K562 (cell line): ENCODE data around the gene CCR6. TPM values are rescaled to one million over a fixed set of nuclear protein-coding genes. Genes with fewer than 3 reads are reported as not detected.

Source experiments
- ARID1B ChIP-seq: fragments of 450-650 bp; IDR thresholded peaks from 2 replicates; pipeline ENCODE4 v1.6.1; 2016; ENCODE audit warnings: antibody characterized with exemption, mild to moderate bottlenecking, inconsistent platforms
- BMI1 ChIP-seq: fragments of 150-350 bp; IDR thresholded peaks from 2 replicates; pipeline ENCODE4 v1.6.1; 2014; ENCODE audit warnings: low read length
- BRD4 ChIP-seq: fragments of 200-600 bp; sonication (generic); IDR thresholded peaks from 2 replicates; pipeline ENCODE4 v1.6.1; 2017; ENCODE audit warnings: inconsistent platforms
- CBX8 ChIP-seq: fragments of 200-600 bp; sonication (generic); IDR thresholded peaks from 2 replicates; pipeline ENCODE4 v1.6.1; 2012; ENCODE audit warnings: borderline replicate concordance, mixed run types, low read depth, mild to moderate bottlenecking, moderate library complexity, mixed read lengths, low read length, control low read depth, inconsistent platforms; ENCODE audit not compliant: poor library complexity, severe bottlenecking; ENCODE audit errors: extremely low read depth
- ETS1 ChIP-seq: conservative IDR thresholded peaks from 2 replicates; pipeline ENCODE4 v1.6.1; 2011; ENCODE audit warnings: low read depth, mild to moderate bottlenecking, low read length; ENCODE audit not compliant: control insufficient read depth
- FOXO4 ChIP-seq: fragments of 450-650 bp; formaldehyde crosslinking; IDR thresholded peaks from 2 replicates; pipeline ENCODE4 v1.4.0; 2020; ENCODE audit warnings: mild to moderate bottlenecking, moderate library complexity
- GABPB1 ChIP-seq: sonication (generic); formaldehyde crosslinking; IDR thresholded peaks from 2 replicates; pipeline ENCODE4 v1.8.0; 2022; ENCODE audit warnings: mild to moderate bottlenecking, missing genetic modification reagents
- MCM3 ChIP-seq: fragments of 450-650 bp; IDR thresholded peaks from 2 replicates; pipeline ENCODE4 v1.6.1; 2016
- MEF2D ChIP-seq: conservative IDR thresholded peaks from 2 replicates; pipeline ENCODE4 v1.6.1; 2016; ENCODE audit warnings: low read depth, missing genetic modification characterization, missing compliant biosample characterization
- MEIS2 ChIP-seq: fragments of 450-650 bp; IDR thresholded peaks from 2 replicates; pipeline ENCODE4 v1.6.1; 2014; ENCODE audit warnings: mild to moderate bottlenecking; ENCODE audit not compliant: partially characterized antibody
- POLR2B ChIP-seq: fragments of 450-650 bp; IDR thresholded peaks from 2 replicates; pipeline ENCODE4 v1.6.1; 2018; ENCODE audit warnings: low read depth; ENCODE audit not compliant: partially characterized antibody
- RAD51 ChIP-seq: fragments of 450-650 bp; IDR thresholded peaks from 2 replicates; pipeline ENCODE4 v1.7.1; 2016; ENCODE audit warnings: low read depth, mild to moderate bottlenecking, borderline replicate concordance
- SMARCA4 ChIP-seq: fragments of 450-650 bp; IDR thresholded peaks from 2 replicates; pipeline ENCODE4 v1.6.1; 2016
- TCF3 ChIP-seq: sonication (generic); formaldehyde crosslinking; IDR thresholded peaks from 2 replicates; pipeline ENCODE4 v1.4.0; 2020; ENCODE audit warnings: mild to moderate bottlenecking, missing genetic modification reagents
- THAP12 ChIP-seq: fragments of 250-450 bp; sonication (Bioruptor Pico); IDR thresholded peaks from 2 replicates; pipeline ENCODE4 v1.9.0; 2021; ENCODE audit warnings: mild to moderate bottlenecking, inconsistent platforms
- USF2 ChIP-seq: sonication (generic); formaldehyde crosslinking; IDR thresholded peaks from 2 replicates; pipeline ENCODE4 v1.5.0; 2020; ENCODE audit warnings: missing genetic modification reagents
- ZBTB2 ChIP-seq: fragments of 450-650 bp; IDR thresholded peaks from 2 replicates; pipeline ENCODE4 v1.6.1; 2016; ENCODE audit warnings: antibody characterized with exemption
- ZNF24 ChIP-seq: fragments of 450-650 bp; IDR thresholded peaks from 2 replicates; pipeline ENCODE4 v1.6.1; 2016
- ZNF277 ChIP-seq: fragments of 250-450 bp; sonication (Bioruptor Pico); IDR thresholded peaks from 2 replicates; pipeline ENCODE4 v1.8.0; 2022; ENCODE audit warnings: inconsistent platforms, mild to moderate bottlenecking, moderate library complexity, borderline replicate concordance
- ZNF655 ChIP-seq: fragments of 250-450 bp; sonication (Bioruptor Pico); IDR thresholded peaks from 2 replicates; pipeline ENCODE4 v1.5.0; 2021
- polyA plus RNA-seq, 8 experiments: library from polyadenylated mRNA; depleted of rRNA in 4 of 8; stranded (reverse) in 5 of 8; unstranded in 3 of 8; fragments of >200 nt; fragmentation: Nextera tagmentation in 2 of 8; fragmentation: Illumina TruSeq in 1 of 8; extraction: Ambion mirVana in 2 of 8; extraction: Trizol in 1 of 8; gene quantifications; 2 replicates each; pipeline versions ENCODE4 v1.2.1 to v1.2.3, GENCODE V29; 2011 to 2014; ENCODE audit warnings: inconsistent platforms in 1 of 8, missing spikeins in 1 of 8
- total RNA-seq, 7 experiments: library from RNA; depleted of rRNA in 6 of 7; stranded (reverse); fragments of >200 nt in 6 of 7; fragmentation: Illumina TruSeq in 2 of 7; extraction: Trizol in 2 of 7; gene quantifications; 2 replicates each; pipeline versions ENCODE4 v1.2.1 to v1.2.3, GENCODE V29; 2011 to 2021; ENCODE audit warnings: low replicate concordance in 1 of 7

The CCR6 gene
- total and polyA plus RNA-seq, 9 of the 15 experiments (the other 6 are each of a cell fraction or from before 2014, with no cell fraction given), result not detected

GRCh38 chr6:167100241-167100674 is 22.6 kb upstream of the CCR6 start (continued):
- TF ChIP-seq RAD51 (no peak), CBX8 (no peak), FOXO4 (CRISPR knock-in tag) (no peak), TCF3 (CRISPR knock-in tag) (peak; percentile 95), USF2 (CRISPR knock-in tag) (no peak), ARID1B (peak; percentile 89), ZBTB2 (no peak), BMI1 (no peak), MEF2D (peak; percentile 58; the same call in 1 of the 2 replicates), THAP12 (CRISPR knock-in tag) (no peak), ZNF277 (CRISPR knock-in tag) (no peak), ZNF24 (no peak), POLR2B (no peak), ZNF655 (no peak), MEIS2 (peak; percentile 91), ETS1 (no peak), BRD4 (no peak), MCM3 (no peak), GABPB1 (CRISPR knock-in tag) (no peak), SMARCA4 (peak; percentile 69; the same call in 1 of the 2 replicates)
